ENCODE results near the gene PNPO.

DNA sequence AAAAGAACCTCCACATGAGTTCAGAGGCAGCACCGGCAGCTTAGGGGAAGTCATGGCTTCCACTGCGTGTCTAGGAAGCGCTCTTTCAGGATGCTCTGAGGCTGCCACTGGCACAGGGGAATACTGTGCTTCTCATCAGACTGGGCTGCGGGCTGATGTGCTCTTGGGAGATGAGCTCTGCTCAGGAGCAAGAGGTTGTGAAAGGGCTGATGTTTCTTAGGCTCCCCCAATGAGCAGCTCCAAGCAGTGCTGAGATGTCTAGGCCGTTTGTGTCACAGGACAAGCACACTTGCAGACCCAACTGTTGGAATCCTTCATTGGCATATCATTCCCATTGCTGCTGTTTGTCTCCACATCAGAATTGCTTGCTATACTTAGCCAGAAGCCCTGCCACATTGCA lies 41.7 kb upstream of the PNPO start:
- TF ChIP-seq, protein P1, sequence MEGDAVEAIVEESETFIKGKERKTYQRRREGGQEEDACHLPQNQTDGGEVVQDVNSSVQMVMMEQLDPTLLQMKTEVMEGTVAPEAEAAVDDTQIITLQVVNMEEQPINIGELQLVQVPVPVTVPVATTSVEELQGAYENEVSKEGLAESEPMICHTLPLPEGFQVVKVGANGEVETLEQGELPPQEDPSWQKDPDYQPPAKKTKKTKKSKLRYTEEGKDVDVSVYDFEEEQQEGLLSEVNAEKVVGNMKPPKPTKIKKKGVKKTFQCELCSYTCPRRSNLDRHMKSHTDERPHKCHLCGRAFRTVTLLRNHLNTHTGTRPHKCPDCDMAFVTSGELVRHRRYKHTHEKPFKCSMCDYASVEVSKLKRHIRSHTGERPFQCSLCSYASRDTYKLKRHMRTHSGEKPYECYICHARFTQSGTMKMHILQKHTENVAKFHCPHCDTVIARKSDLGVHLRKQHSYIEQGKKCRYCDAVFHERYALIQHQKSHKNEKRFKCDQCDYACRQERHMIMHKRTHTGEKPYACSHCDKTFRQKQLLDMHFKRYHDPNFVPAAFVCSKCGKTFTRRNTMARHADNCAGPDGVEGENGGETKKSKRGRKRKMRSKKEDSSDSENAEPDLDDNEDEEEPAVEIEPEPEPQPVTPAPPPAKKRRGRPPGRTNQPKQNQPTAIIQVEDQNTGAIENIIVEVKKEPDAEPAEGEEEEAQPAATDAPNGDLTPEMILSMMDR (IDR thresholded peaks at IDR 0.05; ENCODE audit: poor library complexity), result no peak
- TF ChIP-seq EZH2phosphoT487 (IDR thresholded peaks at IDR 0.05; ENCODE audit: low read depth, severe bottlenecking, unreplicated experiment), result no peak
- TF ChIP-seq EZH2 (IDR thresholded peaks at IDR 0.05; ENCODE audit: borderline replicate concordance), result no peak

Measured in hepatocyte (in vitro differentiated cells).